K562 (cell line): ENCODE measurements around the gene EEF1AKMT1. TPM values are rescaled to one million over a fixed set of nuclear protein-coding genes. Genes with fewer than 3 reads are reported as not detected.

ENCODE experiments used
- ATAC-seq: fragments of 200-7000 bp; cut with Tn5 transposase; 3 replicates; pipeline ENCODE4 v1.9.1; 2020; ENCODE audit warnings: moderate library complexity
- BruUV-seq: library from RNA; stranded (reverse); fragments of 400-500 nt; replicated peaks from 2 replicates; lab custom pipeline; 2021; lab: Mats Ljungman, UMichigan
- CTCF ChIA-PET: fragments of 300-600 bp; formaldehyde crosslinking; extraction: SDS; loops from one replicate; lab custom pipeline; 2021; ENCODE audit warnings: low intra/inter-chr PET ratio; lab: Yijun Ruan, JAX
- POLR2A ChIA-PET: fragments of 300-600, 350-650 bp; sonication (Branson Sonifier 250); formaldehyde crosslinking; extraction: SDS; loops from one replicate; lab custom pipeline; 2021; ENCODE audit warnings: antibody characterized with exemption, inconsistent platforms; lab: Yijun Ruan, JAX
- DNase-seq, 4 experiments: peaks; one replicate each; pipeline versions ENCODE4 v3.0.0 to v3.0.0-alpha.2; 2011 to 2018; ENCODE audit warnings: low spot score in 3 of 4, mixed read lengths in 3 of 4; ENCODE audit errors: extremely low read depth in 1 of 4
- FAIRE-seq: peaks from 2 replicates; lab custom pipeline; 2011; peaks lifted over from hg19 to GRCh38; lab: Jason Lieb, UNC
- H2AFZ ChIP-seq: 2 replicates; pipeline ENCODE4 v1.6.0; 2011; ENCODE audit warnings: low read depth, low read length, control low read depth, inconsistent platforms
- H3K27ac ChIP-seq: fragments of 200-600 bp; 3 replicates; pipeline ENCODE4 v1.8.0; 2011; ENCODE audit warnings: low read depth, mild to moderate bottlenecking, control low read depth, inconsistent platforms, low read length, moderate library complexity, mixed read lengths; ENCODE audit errors: extremely low read depth
- H3K27me3 ChIP-seq, 2 experiments: fragments of 300-600 bp in 1 of 2; 2 replicates in 1 of 2; 3 replicates in 1 of 2; pipeline versions ENCODE4 v1.6.0 to v1.8.0; 2011; ENCODE audit warnings: inconsistent platforms in 2 of 2, low read length in 2 of 2, mild to moderate bottlenecking in 1 of 2, mixed read lengths in 1 of 2, moderate library complexity in 1 of 2; ENCODE audit not compliant: control insufficient read depth in 2 of 2, insufficient read depth in 2 of 2
- H3K36me3 ChIP-seq: fragments of 300-600 bp; 3 replicates; pipeline ENCODE4 v1.8.0; 2011; ENCODE audit warnings: mild to moderate bottlenecking, low read length, inconsistent platforms; ENCODE audit not compliant: control insufficient read depth, insufficient read depth
- H3K4me1 ChIP-seq, 2 experiments: fragments of 200-600 bp in 1 of 2; replicated peaks in 1 of 2; 2 replicates in 1 of 2; 3 replicates in 1 of 2; pipeline versions ENCODE4 v1.5.1 to v1.8.0; 2011; ENCODE audit warnings: inconsistent platforms in 2 of 2, low read length in 2 of 2, mild to moderate bottlenecking in 1 of 2, mixed read lengths in 1 of 2, moderate library complexity in 1 of 2; ENCODE audit not compliant: control insufficient read depth in 2 of 2, insufficient read depth in 2 of 2
- H3K4me2 ChIP-seq: 2 replicates; pipeline ENCODE4 v1.6.1; 2011; ENCODE audit warnings: low read length, control low read depth, inconsistent platforms, mixed read lengths; ENCODE audit not compliant: insufficient read depth
- H3K4me3 ChIP-seq: fragments of 200-600 bp; sonication (generic), shearing (Covaris generic); 2 replicates; pipeline ENCODE4 v1.5.1; 2016; ENCODE audit warnings: control low read depth, inconsistent platforms
- H3K79me2 ChIP-seq: fragments of 200-600 bp; 3 replicates; pipeline ENCODE4 v1.8.0; 2011; ENCODE audit warnings: low read length, inconsistent platforms; ENCODE audit not compliant: control insufficient read depth, insufficient read depth
- H3K9ac ChIP-seq, 2 experiments: 2 replicates each; pipeline versions ENCODE4 v1.6.0 to v1.6.1; 2011; ENCODE audit warnings: low read depth in 2 of 2, low read length in 2 of 2, control low read depth in 1 of 2, inconsistent platforms in 1 of 2, mild to moderate bottlenecking in 1 of 2, mixed read lengths in 1 of 2; ENCODE audit not compliant: insufficient read depth in 1 of 2
- H3K9me1 ChIP-seq: one replicate; pipeline ENCODE4 v1.6.0; 2011; ENCODE audit warnings: inconsistent platforms, mild to moderate bottlenecking, low read length, moderate library complexity; ENCODE audit not compliant: control insufficient read depth, insufficient read depth
- H3K9me3 ChIP-seq: replicated peaks from 2 replicates; pipeline ENCODE4 v1.5.1; 2011; ENCODE audit warnings: low read depth, low read length, inconsistent platforms; ENCODE audit not compliant: control insufficient read depth, insufficient read depth
- H4K20me1 ChIP-seq: replicated peaks from 2 replicates; pipeline ENCODE4 v1.6.1; 2011; ENCODE audit warnings: low read length, inconsistent platforms, mixed read lengths; ENCODE audit not compliant: control insufficient read depth, insufficient read depth
- CBX8 ChIP-seq: fragments of 200-600 bp; sonication (generic); IDR thresholded peaks from 2 replicates; pipeline ENCODE4 v1.6.1; 2012; ENCODE audit warnings: borderline replicate concordance, mixed run types, low read depth, mild to moderate bottlenecking, moderate library complexity, mixed read lengths, low read length, control low read depth, inconsistent platforms; ENCODE audit not compliant: poor library complexity, severe bottlenecking; ENCODE audit errors: extremely low read depth
- TCF3 ChIP-seq: sonication (generic); formaldehyde crosslinking; IDR thresholded peaks from 2 replicates; pipeline ENCODE4 v1.4.0; 2020; ENCODE audit warnings: mild to moderate bottlenecking, missing genetic modification reagents
- TFAP4 ChIP-seq: sonication (generic); formaldehyde crosslinking; IDR thresholded peaks from 2 replicates; pipeline ENCODE4 v1.8.0; 2022; ENCODE audit warnings: missing genetic modification reagents, mild to moderate bottlenecking, moderate library complexity, borderline replicate concordance
- ZBTB7A ChIP-seq: IDR thresholded peaks from 2 replicates; pipeline ENCODE4 v1.6.1; 2011; ENCODE audit warnings: low read depth, mild to moderate bottlenecking, low read length, moderate library complexity, borderline replicate concordance; ENCODE audit not compliant: control insufficient read depth
- ZNF511 ChIP-seq: sonication (generic); formaldehyde crosslinking; IDR thresholded peaks from 2 replicates; pipeline ENCODE4 v1.8.0; 2022; ENCODE audit warnings: mild to moderate bottlenecking, missing genetic modification reagents
- WGBS: fragments of 100-300 bp; shearing (Covaris generic); methylation state at CpG from one replicate; pipeline ENCODE4 v1.1.6; 2016; ENCODE audit warnings: low coverage, mixed read lengths; ENCODE audit not compliant: insufficient coverage; ENCODE audit errors: missing lambda C conversion rate; 5-methylcytosine and 5-hydroxymethylcytosine counted together
- in situ Hi-C: fragments of 300-500 bp; cut with MboI; formaldehyde crosslinking; loops from 4 replicates; pipeline ENCODE4 v1.15.0; 2018; ENCODE audit warnings: inconsistent platforms, mixed read lengths
- intact Hi-C: fragments of 100-400 bp; cut with micrococcal nuclease; formaldehyde crosslinking; loops from 2 replicates; pipeline ENCODE4 v1.14.2; 2022
- polyA plus RNA-seq, 8 experiments: library from polyadenylated mRNA; depleted of rRNA in 4 of 8; stranded (reverse) in 5 of 8; unstranded in 3 of 8; fragments of >200 nt; fragmentation: Nextera tagmentation in 2 of 8; fragmentation: Illumina TruSeq in 1 of 8; extraction: Ambion mirVana in 2 of 8; extraction: Trizol in 1 of 8; gene quantifications; 2 replicates each; pipeline versions ENCODE4 v1.2.1 to v1.2.3, GENCODE V29; 2011 to 2014; ENCODE audit warnings: inconsistent platforms in 1 of 8, missing spikeins in 1 of 8
- total RNA-seq, 7 experiments: library from RNA; depleted of rRNA in 6 of 7; stranded (reverse); fragments of >200 nt in 6 of 7; fragmentation: Illumina TruSeq in 2 of 7; extraction: Trizol in 2 of 7; gene quantifications; 2 replicates each; pipeline versions ENCODE4 v1.2.1 to v1.2.3, GENCODE V29; 2011 to 2021; ENCODE audit warnings: low replicate concordance in 1 of 7

The EEF1AKMT1 gene
- total and polyA plus RNA-seq, 9 of the 15 experiments (the other 6 are each of a cell fraction or from before 2014, with no cell fraction given), result 5.3 to 36.3 (median 7.9) TPM

- ChIA-PET CTCF (no interaction called here), POLR2A (interaction anchor here (1.0 to 2.0 kb wide), 2 partner anchors 11 to 16 kb away, joined by 4 to 5 read pairs; no protein-coding TSS in a partner anchor)
- peaks cover 4 to 11% of the 10 kb centered on the region in 2 experiments; a peak in 3 of 5 replicates for H3K4me1 ChIP-seq
- peak within 1 kb of the TSS; percentile 77 for H2AFZ ChIP-seq
- H3K79me2 ChIP-seq, result no peaks in the 10 kb centered on the region
- no peaks in the 10 kb centered on the region for H3K9me1 ChIP-seq
- TF ChIP-seq TFAP4, result peak; percentile 24; the same call in 1 of the 2 replicates
- TF ChIP-seq ZBTB7A, result peak; percentile 26; the same call in 1 of the 2 replicates
- no peak for TF ChIP-seq TCF3 (CRISPR knock-in tag)
- no peak for TF ChIP-seq ZNF511 (CRISPR knock-in tag)
- TF ChIP-seq CBX8, result peak; percentile 8
- FAIRE-seq (no peak), DNase-seq (peak; percentile 16 to 57 (median 40)), ATAC-seq (peak; percentile 26)
- no peaks in the 10 kb centered on the region for H3K9me3 ChIP-seq
- H4K20me1 ChIP-seq, result no peaks in the 10 kb centered on the region
- H3K4me2 ChIP-seq, result peak within 1 kb of the TSS; percentile 52
- intact Hi-C loops (no loop called here), in situ Hi-C loops (no loop called here)
- no peaks in the 10 kb centered on the region for H3K36me3 ChIP-seq
- peak within 1 kb of the TSS; percentile 42 for H3K4me3 ChIP-seq
- H3K27ac ChIP-seq, result no peak within 1 kb of the TSS
- H3K27me3 ChIP-seq, result peaks cover 17 to 21% of the 10 kb centered on the region in 2 experiments; a peak in 4 of 5 replicates
- 7% methylated on average over 36 of the region's 94 CpGs for WGBS
- peak within 1 kb of the TSS in 1 of 2 experiments; percentile 87; a peak in 2 of 4 replicates for H3K9ac ChIP-seq
- no TSS peak for BruUV-seq
Observed at GRCh38 chr13:20702915-20703779, 70.6 kb downstream of the EEF1AKMT1 start, which contains the start of gene IL17D. Gene IL17D, plus strand, starts transcription at chr13:20703699. Its CDS starts 303 bp downstream, at chr13:20704002.
